HEK293 (cell line): ENCODE results near the gene BAG1.

ENCODE experiments used
- CTCF ChIA-PET: fragments of 350-600 bp; formaldehyde crosslinking; extraction: SDS; loops from one replicate; lab custom pipeline; 2021; ENCODE audit warnings: antibody characterized with exemption; lab: Yijun Ruan, JAX
- POLR2A ChIA-PET: fragments of 300-600 bp; formaldehyde crosslinking; extraction: SDS; loops from one replicate; lab custom pipeline; 2020; ENCODE audit warnings: antibody characterized with exemption, inconsistent platforms; lab: Yijun Ruan, JAX
- H3K27ac ChIP-seq: fragments of 200-500 bp; sonication (Bioruptor generic); 2 replicates; pipeline ENCODE4 v1.5.1; 2014; ENCODE audit warnings: low read depth, low read length, control low read depth, inconsistent platforms; ENCODE audit errors: extremely low read depth
- H3K36me3 ChIP-seq, 2 experiments: fragments of 200-500 bp in 1 of 2; sonication (Bioruptor generic) in 1 of 2; 1 replicate in 1 of 2; 2 replicates in 1 of 2; pipeline ENCODE4 v1.5.1; 2014 to 2017; ENCODE audit warnings: inconsistent platforms in 2 of 2, low read length in 2 of 2; ENCODE audit not compliant: control insufficient read depth in 2 of 2, insufficient read depth in 1 of 2
- H3K4me1 ChIP-seq: fragments of 200-500 bp; sonication (Bioruptor generic); 2 replicates; pipeline ENCODE4 v1.5.1; 2014; ENCODE audit warnings: mild to moderate bottlenecking, low read length, inconsistent platforms; ENCODE audit not compliant: control insufficient read depth, insufficient read depth
- H3K4me3 ChIP-seq: 2 replicates; pipeline ENCODE4 v1.5.1; 2011; ENCODE audit warnings: low read depth, mild to moderate bottlenecking, control low read depth, low read length, moderate library complexity
- H3K9me3 ChIP-seq: fragments of 200-500 bp; sonication (Bioruptor generic); 2 replicates; pipeline ENCODE4 v1.5.1; 2014; ENCODE audit warnings: low read depth, low read length, inconsistent platforms; ENCODE audit not compliant: control insufficient read depth, insufficient read depth
- EGR2 ChIP-seq: fragments of 450-650 bp; formaldehyde crosslinking; IDR thresholded peaks from 2 replicates; pipeline ENCODE4 v1.5.1; 2016; ENCODE audit warnings: low read depth, missing biosample characterization, missing genetic modification characterization
- GLI2 ChIP-seq: fragments of 450-650 bp; formaldehyde crosslinking; IDR thresholded peaks from 2 replicates; pipeline ENCODE4; 2017; ENCODE audit warnings: missing biosample characterization, missing genetic modification characterization, low read depth, borderline replicate concordance
- IKZF3 ChIP-seq: fragments of 450-650 bp; IDR thresholded peaks from 2 replicates; pipeline ENCODE4 v1.5.0; 2018; ENCODE audit warnings: missing biosample characterization, mild to moderate bottlenecking, missing genetic modification characterization, moderate library complexity
- KLF1 ChIP-seq: fragments of 450-650 bp; formaldehyde crosslinking; IDR thresholded peaks from 2 replicates; pipeline ENCODE4 v1.5.1; 2016; ENCODE audit warnings: missing biosample characterization, missing genetic modification characterization
- ZBTB1 ChIP-seq: fragments of 450-650 bp; formaldehyde crosslinking; IDR thresholded peaks from 2 replicates; pipeline ENCODE4 v1.5.1; 2016; ENCODE audit warnings: missing biosample characterization, missing genetic modification characterization
- ZBTB49 ChIP-seq: fragments of 450-650 bp; formaldehyde crosslinking; IDR thresholded peaks from 2 replicates; pipeline ENCODE4 v1.5.1; 2016; ENCODE audit warnings: missing biosample characterization, missing genetic modification characterization, low read depth
- ZFP37 ChIP-seq: fragments of 450-650 bp; formaldehyde crosslinking; IDR thresholded peaks from 2 replicates; pipeline ENCODE4 v1.5.1; 2016; ENCODE audit warnings: missing biosample characterization, missing genetic modification characterization
- ZFP41 ChIP-seq: fragments of 450-650 bp; formaldehyde crosslinking; IDR thresholded peaks from 2 replicates; pipeline ENCODE4 v1.5.1; 2016; ENCODE audit warnings: missing biosample characterization, missing genetic modification characterization, borderline replicate concordance
- ZNF211 ChIP-seq: fragments of 450-650 bp; formaldehyde crosslinking; IDR thresholded peaks from 2 replicates; pipeline ENCODE4 v1.5.1; 2016; ENCODE audit warnings: low read depth, missing biosample characterization, missing genetic modification characterization
- ZNF239 ChIP-seq: fragments of 450-650 bp; formaldehyde crosslinking; IDR thresholded peaks from 2 replicates; pipeline ENCODE4 v1.5.1; 2016; ENCODE audit warnings: missing biosample characterization, missing genetic modification characterization
- ZNF274 ChIP-seq, 2 experiments: fragments of 200-500 bp in 1 of 2; fragments of 450-650 bp in 1 of 2; sonication (Bioruptor generic) in 1 of 2; formaldehyde crosslinking in 1 of 2; IDR thresholded peaks; 2 replicates each; pipeline versions ENCODE4 v1.5.1 to v1.6.1; 2014 to 2016; ENCODE audit warnings: borderline replicate concordance in 1 of 2, inconsistent platforms in 1 of 2, low read length in 1 of 2, missing biosample characterization in 1 of 2, missing genetic modification characterization in 1 of 2
- ZNF311 ChIP-seq: fragments of 450-650 bp; formaldehyde crosslinking; IDR thresholded peaks from 2 replicates; pipeline ENCODE4 v1.5.1; 2017; ENCODE audit warnings: missing biosample characterization, missing genetic modification characterization, borderline replicate concordance
- ZNF341 ChIP-seq: fragments of 450-650 bp; formaldehyde crosslinking; IDR thresholded peaks from 2 replicates; pipeline ENCODE4; 2016; ENCODE audit warnings: low read depth, missing biosample characterization, missing genetic modification characterization
- ZNF350 ChIP-seq: fragments of 450-650 bp; formaldehyde crosslinking; IDR thresholded peaks from 2 replicates; pipeline ENCODE4 v1.5.0; 2017; ENCODE audit warnings: missing biosample characterization, mild to moderate bottlenecking, missing genetic modification characterization
- ZNF449 ChIP-seq: fragments of 450-650 bp; formaldehyde crosslinking; IDR thresholded peaks from 2 replicates; pipeline ENCODE4 v1.5.1; 2017; ENCODE audit warnings: missing biosample characterization, mild to moderate bottlenecking, missing genetic modification characterization, moderate library complexity
- ZNF518A ChIP-seq: fragments of 450-650 bp; formaldehyde crosslinking; conservative IDR thresholded peaks from 2 replicates; pipeline ENCODE4 v1.5.1; 2016; ENCODE audit warnings: low read depth, missing biosample characterization, missing genetic modification characterization
- ZNF544 ChIP-seq: fragments of 450-650 bp; formaldehyde crosslinking; IDR thresholded peaks from 2 replicates; pipeline ENCODE4 v1.5.0; 2017; ENCODE audit warnings: missing biosample characterization, missing genetic modification characterization
- ZNF610 ChIP-seq: fragments of 450-650 bp; formaldehyde crosslinking; IDR thresholded peaks from 2 replicates; pipeline ENCODE4 v1.5.1; 2016; ENCODE audit warnings: missing biosample characterization, missing genetic modification characterization, borderline replicate concordance
- ZNF776 ChIP-seq: fragments of 450-650 bp; formaldehyde crosslinking; IDR thresholded peaks from 2 replicates; pipeline ENCODE4 v1.5.0; 2017; ENCODE audit warnings: missing biosample characterization, missing genetic modification characterization, borderline replicate concordance
- ZNF791 ChIP-seq: fragments of 450-650 bp; formaldehyde crosslinking; IDR thresholded peaks from 2 replicates; pipeline ENCODE4 v1.5.1; 2016; ENCODE audit warnings: missing biosample characterization, missing genetic modification characterization
- ZNF792 ChIP-seq: fragments of 450-650 bp; formaldehyde crosslinking; IDR thresholded peaks from 2 replicates; pipeline ENCODE4 v1.5.1; 2016; ENCODE audit warnings: missing biosample characterization, missing genetic modification characterization

The BAG1 gene

DNA sequence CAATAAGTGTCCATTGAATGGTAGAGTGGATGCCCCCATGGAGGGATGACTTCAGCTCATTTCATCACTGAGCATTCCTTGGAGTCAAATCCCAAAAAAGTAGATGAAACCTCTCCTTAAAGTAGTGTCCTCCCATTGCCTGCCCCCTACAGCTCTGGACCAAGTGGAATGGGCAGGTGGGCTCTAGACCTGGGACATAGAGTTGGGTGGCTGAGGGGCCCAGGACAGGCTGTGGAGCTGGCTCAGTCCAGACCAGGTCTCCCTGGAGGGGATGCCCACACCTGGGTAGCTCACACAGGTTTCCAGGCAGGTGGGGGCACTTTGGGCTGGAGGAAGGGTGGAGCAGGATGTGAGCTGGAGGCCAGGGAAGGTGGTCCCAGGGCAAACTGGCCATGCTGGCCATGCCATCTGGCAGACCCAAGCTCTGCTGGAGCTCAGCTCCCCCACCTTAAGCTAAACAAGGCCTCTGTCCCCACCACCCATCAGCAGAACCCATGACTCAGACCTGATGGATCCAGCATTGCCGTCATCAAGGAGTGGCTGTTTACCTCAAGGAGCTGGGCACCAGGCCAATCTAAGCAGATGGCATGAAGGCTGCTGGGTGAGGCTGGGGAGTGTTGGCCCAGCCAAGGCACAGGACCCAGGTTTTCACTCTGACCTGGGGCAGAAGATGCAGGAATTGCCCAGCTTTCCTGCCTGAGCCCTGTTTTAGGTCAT is 30.7 kb downstream of the BAG1 start (continued):
- TF ChIP-seq ZNF518A (tag by site-specific recombination) (peak; percentile 38; the same call in 1 of the 2 replicates), KLF1 (tag by site-specific recombination) (peak; percentile 87), ZNF341 (tag by site-specific recombination) (no peak), ZNF311 (no peak), GLI2 (tag by site-specific recombination) (no peak), ZFP41 (no peak), IKZF3 (tag by site-specific recombination) (no peak), ZNF239 (tag by site-specific recombination) (no peak), ZNF791 (tag by site-specific recombination) (no peak), EGR2 (tag by site-specific recombination) (no peak), ZNF792 (tag by site-specific recombination) (no peak)

- Histone ChIP-seq H3K4me3 (no peak overlapping the region), H3K9me3 (no peaks in the 10 kb centered on the region), H3K27ac (no peak overlapping the region), H3K36me3 (no peaks in the 10 kb centered on the region), H3K4me1 (peaks cover 6% of the 10 kb centered on the region)
- CTCF ChIA-PET = interaction anchor here (0.6 to 1.4 kb wide), 4 partner anchors 58 to 853 kb away, joined by 3 read pairs; partner anchors contain the start of gene NFX1
- TF ChIP-seq ZNF776 (tag by site-specific recombination) (no peak), ZNF274 (IDR thresholded peaks at IDR 0.05; ENCODE audit: low read length) (no peak), ZNF274 (tag by site-specific recombination; IDR thresholded peaks at IDR 0.05; ENCODE audit: borderline replicate concordance) (no peak), ZNF610 (tag by site-specific recombination) (no peak), ZNF544 (no peak), ZFP37 (tag by site-specific recombination) (no peak), ZNF211 (tag by site-specific recombination) (no peak), ZNF350 (tag by site-specific recombination) (no peak), ZNF449 (tag by site-specific recombination) (no peak), ZBTB49 (no peak), ZBTB1 (tag by site-specific recombination) (no peak)
- POLR2A ChIA-PET = no interaction called here
Observed at GRCh38 chr9:33232815-33233214, 31.7 kb downstream of the BAG1 start.
